Stomach (tissue), 4 donors: ENCODE measurements around the gene PCDHB9.
"Not testable (repeated sequence)": the region's sequence is repeated elsewhere in the genome, so short reads cannot be mapped to it uniquely, and the experiment has no call there.

Experiments used
- POLR2A ChIP-seq, 4 donors: fragments of 450-650 bp; IDR thresholded peaks; one replicate each; pipeline ENCODE4 v1.6.1; 2016; ENCODE audit warnings: antibody characterized with exemption in 4 of 4, control low read depth in 2 of 4, mild to moderate bottlenecking in 1 of 4, moderate library complexity in 1 of 4
- POLR2AphosphoS5 ChIP-seq, 3 donors: sonication (generic); formaldehyde crosslinking; IDR thresholded peaks; one replicate each; pipeline ENCODE4 v1.6.1; 2016; ENCODE audit warnings: antibody characterized with exemption in 3 of 3

- TF ChIP-seq POLR2A, POLR2AphosphoS5 (IDR thresholded peaks at IDR 0.05): not testable (repeated sequence)
Observed at GRCh38 chr5:141179876-141180275, 7.1 kb upstream of the PCDHB9 start.
